Neural progenitor cell (in vitro differentiated cells): ENCODE measurements around the gene WWOX.

ENCODE experiments used
- CTCF ChIP-seq: fragments of 200-600 bp; sonication (generic); IDR thresholded peaks from 2 replicates; pipeline ENCODE4 v1.5.1; 2017; ENCODE audit warnings: antibody characterized with exemption, mild to moderate bottlenecking
- EZH2 ChIP-seq: fragments of 200-600 bp; sonication (generic); IDR thresholded peaks from 2 replicates; pipeline ENCODE4 v1.6.1; 2017; ENCODE audit warnings: antibody characterized with exemption, mild to moderate bottlenecking, moderate library complexity
- EZH2phosphoT487 ChIP-seq: fragments of 200-600 bp; sonication (generic); IDR thresholded peaks from 2 replicates; pipeline ENCODE4 v1.6.1; 2017; ENCODE audit warnings: antibody characterized with exemption

- TF ChIP-seq CTCF = no peak
- no peak for TF ChIP-seq EZH2phosphoT487
- no peak for TF ChIP-seq EZH2
Observed at GRCh38 chr16:79150632-79151310, 1051.3 kb downstream of the WWOX start.
